Adipocyte (in vitro differentiated cells): ENCODE measurements around the gene HMGN4.

ENCODE experiments used
- DNase-seq: peaks from one replicate; pipeline ENCODE4 v3.0.0-alpha.2; 2015; ENCODE audit warnings: low read depth
- H3K27me3 ChIP-seq: replicated peaks from 2 replicates; pipeline ENCODE4 v1.7.0; 2013; ENCODE audit warnings: mild to moderate bottlenecking, low read length, moderate library complexity; ENCODE audit not compliant: control insufficient read depth, insufficient read depth
- H3K36me3 ChIP-seq: 2 replicates; pipeline ENCODE4 v1.7.0; 2013; ENCODE audit warnings: low read length, mild to moderate bottlenecking, moderate library complexity; ENCODE audit not compliant: control insufficient read depth, insufficient read depth, severe bottlenecking
- H3K4me1 ChIP-seq: 2 replicates; pipeline ENCODE4 v1.7.0; 2013; ENCODE audit warnings: mild to moderate bottlenecking, low read length, moderate library complexity; ENCODE audit not compliant: control insufficient read depth, insufficient read depth
- H3K4me3 ChIP-seq: 2 replicates; pipeline ENCODE4 v1.7.0; 2013; ENCODE audit warnings: mild to moderate bottlenecking, low read length, moderate library complexity
- H3K9ac ChIP-seq: 2 replicates; pipeline ENCODE4 v1.7.0; 2013; ENCODE audit warnings: mild to moderate bottlenecking, low read length, moderate library complexity
- H3K9me3 ChIP-seq: 2 replicates; pipeline ENCODE4 v1.7.0; 2013; ENCODE audit warnings: mild to moderate bottlenecking, low read length, moderate library complexity; ENCODE audit not compliant: control insufficient read depth

The HMGN4 gene

DNA sequence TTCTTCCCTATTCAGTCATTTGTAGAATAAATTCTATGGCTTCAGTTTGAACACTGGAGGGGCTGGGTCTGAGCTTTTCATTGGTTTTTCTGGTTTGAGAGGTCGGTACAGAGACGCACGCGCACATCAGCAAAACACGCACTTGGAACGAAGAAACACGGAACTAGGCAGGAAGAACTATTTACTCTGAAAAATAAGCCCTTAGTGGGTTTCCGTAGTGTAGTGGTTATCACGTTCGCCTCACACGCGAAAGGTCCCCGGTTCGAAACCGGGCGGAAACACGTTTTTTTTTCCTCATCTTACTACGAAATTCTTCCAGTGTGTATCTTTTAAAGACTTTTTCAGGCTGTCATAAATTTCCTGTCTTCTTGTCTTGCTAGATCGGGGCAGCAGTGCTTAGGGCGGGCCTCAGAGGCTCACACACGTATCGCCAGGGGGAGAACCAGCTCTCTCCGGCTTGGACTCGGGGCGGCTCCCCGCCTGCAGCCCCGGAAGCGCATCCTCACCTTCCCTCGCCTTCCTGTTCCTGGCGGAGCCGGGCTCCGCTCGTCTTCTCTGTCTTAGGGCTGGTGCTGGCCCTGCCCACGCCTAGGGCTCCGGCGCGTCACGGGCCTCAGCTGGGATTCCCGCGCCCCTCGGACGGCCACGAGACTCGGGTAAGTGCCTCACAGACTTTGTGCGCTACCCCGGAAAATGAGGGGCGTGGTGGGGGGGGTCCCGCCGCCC lies at the start of gene HMGN4:
Gene HMGN4 (plus strand): TSS at position 521 of the 726 bp plus-strand sequence. CDS start 6,841 bp downstream, outside the sequence.
- peaks cover 25% of the 10 kb centered on the region for H3K4me1 ChIP-seq
- peak within 1 kb of the TSS; percentile 90 for H3K4me3 ChIP-seq
- peak; percentile 93 for DNase-seq
- peak within 1 kb of the TSS; percentile 96 for H3K9ac ChIP-seq
- no peaks in the 10 kb centered on the region for H3K27me3 ChIP-seq
- no peaks in the 10 kb centered on the region for H3K9me3 ChIP-seq
- peaks cover 4% of the 10 kb centered on the region for H3K36me3 ChIP-seq

DNA sequence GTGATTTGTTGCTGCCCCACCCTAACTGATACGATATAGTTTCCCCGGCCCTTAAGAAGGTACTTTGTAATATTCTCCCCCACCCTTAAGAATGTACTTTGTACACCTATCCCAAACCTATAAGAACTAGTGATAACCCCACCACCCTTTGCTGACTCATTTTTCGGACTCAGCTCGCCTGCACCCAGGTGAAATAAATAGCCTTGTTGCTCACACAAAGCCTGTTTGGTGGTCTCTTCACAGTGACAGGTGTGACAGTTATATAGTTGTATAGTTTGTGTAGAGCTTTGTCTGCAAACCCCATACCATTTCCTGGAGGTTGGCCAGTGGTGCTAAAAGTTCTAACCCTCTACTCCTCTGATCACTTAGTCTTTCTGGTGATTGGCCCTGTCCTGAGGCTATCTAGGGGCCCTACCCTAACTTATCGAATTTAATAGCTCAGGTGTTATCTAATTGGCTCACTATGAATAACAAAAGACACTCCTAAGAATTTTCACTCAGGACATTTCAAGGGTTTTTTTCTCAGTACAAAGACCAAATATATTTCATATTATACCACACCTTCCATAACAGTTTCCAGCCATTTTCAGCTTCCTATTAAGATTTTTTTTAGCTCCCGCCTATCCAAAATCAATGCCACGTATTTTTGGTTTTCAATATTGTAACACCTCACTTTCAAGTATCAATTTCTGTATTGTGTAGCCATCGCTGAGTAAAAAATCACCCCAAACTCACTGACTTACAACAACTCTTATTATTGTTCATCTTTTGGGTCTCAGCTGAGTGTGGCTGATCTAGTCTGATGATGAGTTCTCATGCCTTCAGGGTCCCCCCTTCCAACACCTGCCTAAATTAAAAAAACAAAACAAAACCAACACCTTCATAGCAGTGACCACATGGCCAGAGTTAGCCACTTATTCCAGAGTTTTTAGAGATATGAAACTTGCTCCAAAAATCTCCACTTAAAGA lies 47.9 kb upstream of the HMGN4 start:
- no peak overlapping the region for H3K4me3 ChIP-seq

DNA sequence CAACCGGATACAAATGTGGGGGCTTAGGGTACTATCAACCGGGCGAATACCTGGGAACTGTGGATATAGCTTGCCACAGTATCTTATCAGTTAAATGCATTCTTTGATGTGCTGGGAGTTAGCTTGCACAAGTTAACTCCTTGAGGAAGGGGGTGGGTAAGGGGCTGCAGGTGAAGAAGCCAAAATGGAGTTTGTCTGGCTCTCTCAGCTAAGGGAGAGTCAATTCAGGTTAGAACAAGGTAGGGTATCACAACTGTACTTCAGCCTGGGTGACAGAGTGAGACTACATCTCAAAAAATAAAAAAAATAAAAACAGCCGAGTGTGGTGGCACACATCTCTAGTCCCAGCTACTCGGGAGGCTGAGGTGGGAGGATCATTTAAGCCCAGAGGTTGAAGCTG lies 46.6 kb upstream of the HMGN4 start:
- Histone ChIP-seq H3K36me3 (no peaks in the 10 kb centered on the region), H3K9me3 (no peaks in the 10 kb centered on the region), H3K4me3 (no peak overlapping the region), H3K4me1 (no peaks in the 10 kb centered on the region), H3K9ac (no peak overlapping the region), H3K27me3 (no peaks in the 10 kb centered on the region)
- DNase-seq = no peak

More for the DNA sequence above, 47.9 kb upstream of the HMGN4 start:
- no peaks in the 10 kb centered on the region for H3K9me3 ChIP-seq
- H3K9ac ChIP-seq = no peak overlapping the region
- no peak for DNase-seq
- H3K27me3 ChIP-seq = no peaks in the 10 kb centered on the region
- H3K36me3 ChIP-seq = no peaks in the 10 kb centered on the region
- no peaks in the 10 kb centered on the region for H3K4me1 ChIP-seq

- Histone ChIP-seq H3K36me3 (no peaks in the 10 kb centered on the region), H3K9me3 (no peaks in the 10 kb centered on the region), H3K4me1 (no peaks in the 10 kb centered on the region), H3K9ac (no peak overlapping the region), H3K4me3 (no peak overlapping the region), H3K27me3 (no peaks in the 10 kb centered on the region)
- DNase-seq = no peak
Measured at GRCh38 chr6:26493258-26493657, 44.9 kb upstream of the HMGN4 start.

DNA sequence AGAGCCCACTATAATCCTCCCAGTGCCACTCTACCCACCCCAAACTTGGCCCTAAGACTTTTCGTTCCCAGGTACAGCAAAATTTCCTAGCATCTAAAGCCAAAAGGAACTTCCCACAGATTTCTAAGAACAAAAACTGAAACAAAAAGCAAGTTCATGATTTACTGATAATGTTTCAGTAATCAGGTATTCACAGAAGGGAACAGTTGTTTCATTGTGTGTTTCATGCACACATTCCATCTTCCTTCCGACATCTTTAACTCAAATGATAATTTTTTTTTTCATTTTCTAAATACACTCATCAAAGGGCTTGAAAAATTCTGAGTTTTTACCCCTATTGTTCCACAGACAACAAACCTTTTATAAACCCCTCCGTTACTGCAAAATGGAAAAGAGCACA lies 44.0 kb upstream of the HMGN4 start:
- H3K4me3 ChIP-seq = no peak overlapping the region
- no peaks in the 10 kb centered on the region for H3K36me3 ChIP-seq
- no peak overlapping the region for H3K9ac ChIP-seq

DNA sequence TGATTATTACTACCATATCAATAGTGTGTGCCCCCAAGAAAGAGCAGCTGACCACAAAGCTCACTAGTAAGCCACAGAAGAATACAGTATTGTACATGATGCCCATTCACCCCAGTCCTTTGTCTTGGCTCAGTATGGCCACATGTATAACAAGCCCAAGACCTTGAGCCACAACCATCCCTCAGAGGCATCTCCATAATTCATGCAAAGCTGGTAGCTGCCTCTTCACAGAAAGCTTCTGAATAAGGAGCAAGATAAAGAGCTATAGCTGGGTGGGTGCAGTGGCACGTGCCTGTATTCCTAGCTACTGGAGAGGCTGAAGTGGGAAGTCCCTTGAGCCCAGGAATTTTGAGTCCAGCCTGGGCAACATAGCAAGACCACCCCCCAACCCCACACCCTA lies 42.9 kb upstream of the HMGN4 start:
- Histone ChIP-seq H3K9me3 (no peaks in the 10 kb centered on the region), H3K9ac (no peak overlapping the region), H3K27me3 (no peaks in the 10 kb centered on the region), H3K4me3 (no peak overlapping the region), H3K36me3 (no peaks in the 10 kb centered on the region), H3K4me1 (no peaks in the 10 kb centered on the region)
- DNase-seq = no peak

More for the DNA sequence above, 44.0 kb upstream of the HMGN4 start:
- no peaks in the 10 kb centered on the region for H3K9me3 ChIP-seq
- no peaks in the 10 kb centered on the region for H3K4me1 ChIP-seq
- DNase-seq = no peak
- H3K27me3 ChIP-seq = no peaks in the 10 kb centered on the region

DNA sequence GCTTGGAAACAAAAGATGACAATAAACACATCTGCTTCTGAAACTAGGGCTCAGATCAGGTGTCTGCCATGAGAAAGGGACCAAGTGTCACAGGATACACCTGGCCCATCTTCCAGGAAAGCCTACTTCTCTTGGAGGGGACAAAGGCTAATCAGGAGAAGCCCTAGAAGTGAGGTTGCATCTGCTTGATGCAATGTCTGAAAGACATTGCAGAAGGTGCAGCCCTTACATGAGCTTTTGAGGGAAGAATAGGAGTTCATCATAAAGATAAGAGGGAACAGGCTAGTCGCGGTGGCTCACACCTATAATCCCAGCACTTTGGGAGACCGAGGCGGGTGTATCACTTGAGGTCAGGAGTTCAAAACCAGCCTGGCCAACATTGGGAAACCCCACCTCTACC lies 40.6 kb upstream of the HMGN4 start:
- H3K4me3 ChIP-seq = no peak overlapping the region
- no peaks in the 10 kb centered on the region for H3K9me3 ChIP-seq

GRCh38 chr6:26500102-26500501 lies 38.1 kb upstream of the HMGN4 start, which contains the start of gene BTN1A1:
Gene BTN1A1, plus strand, starts transcription at chr6:26500303. Its CDS starts 984 bp downstream, at chr6:26501287.
- no peak within 1 kb of the TSS for H3K9ac ChIP-seq
- no peak within 1 kb of the TSS for H3K4me3 ChIP-seq
- H3K27me3 ChIP-seq = peaks cover 23% of the 10 kb centered on the region
- no peaks in the 10 kb centered on the region for H3K9me3 ChIP-seq
- H3K4me1 ChIP-seq = peaks cover 5% of the 10 kb centered on the region
- no peak for DNase-seq
- no peaks in the 10 kb centered on the region for H3K36me3 ChIP-seq

More for the DNA sequence above, 40.6 kb upstream of the HMGN4 start:
- Histone ChIP-seq H3K27me3 (peaks cover 18% of the 10 kb centered on the region), H3K4me1 (peaks cover 5% of the 10 kb centered on the region), H3K9ac (no peak overlapping the region), H3K36me3 (no peaks in the 10 kb centered on the region)
- no peak for DNase-seq

DNA sequence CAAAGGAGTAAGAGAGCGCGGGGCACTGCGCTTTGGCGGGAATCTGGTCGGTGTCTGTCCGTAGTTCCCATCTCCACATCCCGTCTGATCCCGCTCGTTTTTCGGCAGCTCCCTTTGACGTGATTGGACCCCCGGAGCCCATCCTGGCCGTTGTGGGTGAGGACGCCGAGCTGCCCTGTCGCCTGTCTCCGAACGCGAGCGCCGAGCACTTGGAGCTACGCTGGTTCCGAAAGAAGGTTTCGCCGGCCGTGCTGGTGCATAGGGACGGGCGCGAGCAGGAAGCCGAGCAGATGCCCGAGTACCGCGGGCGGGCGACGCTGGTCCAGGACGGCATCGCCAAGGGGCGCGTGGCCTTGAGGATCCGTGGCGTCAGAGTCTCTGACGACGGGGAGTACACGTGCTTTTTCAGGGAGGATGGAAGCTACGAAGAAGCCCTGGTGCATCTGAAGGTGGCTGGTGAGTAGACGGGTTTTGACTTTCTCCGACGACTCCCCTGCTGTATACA lies 36.6 kb upstream of the HMGN4 start:
- Histone ChIP-seq H3K9ac (no peak overlapping the region), H3K4me1 (peaks cover 5% of the 10 kb centered on the region), H3K9me3 (no peaks in the 10 kb centered on the region), H3K36me3 (no peaks in the 10 kb centered on the region), H3K27me3 (peaks cover 26% of the 10 kb centered on the region), H3K4me3 (peak overlapping the region; percentile 72)
- peak; percentile 36 for DNase-seq

DNA sequence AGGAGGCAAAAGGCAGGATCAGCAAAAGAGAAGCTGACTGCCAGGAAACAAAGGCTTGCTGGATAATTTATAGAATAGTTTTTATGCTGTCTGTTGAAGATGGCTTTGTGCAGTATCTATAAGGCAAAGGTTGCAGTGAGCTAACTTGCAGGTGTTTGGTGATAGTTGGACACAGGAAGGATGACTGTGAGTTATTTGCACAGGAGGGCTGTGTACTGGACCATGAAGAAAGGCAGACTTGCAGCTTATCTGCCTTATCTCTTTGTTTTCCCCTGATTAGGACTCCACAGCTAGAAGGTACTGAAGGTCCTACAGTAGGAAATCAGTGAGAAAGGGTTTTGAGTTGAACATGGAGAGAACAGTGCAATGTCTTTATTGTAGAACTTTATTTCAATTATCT lies 36.0 kb upstream of the HMGN4 start:
- no peaks in the 10 kb centered on the region for H3K9me3 ChIP-seq
- DNase-seq = no peak
- H3K27me3 ChIP-seq = peaks cover 26% of the 10 kb centered on the region
- no peaks in the 10 kb centered on the region for H3K36me3 ChIP-seq
- peaks cover 5% of the 10 kb centered on the region for H3K4me1 ChIP-seq
- H3K9ac ChIP-seq = no peak overlapping the region
- no peak overlapping the region for H3K4me3 ChIP-seq

DNA sequence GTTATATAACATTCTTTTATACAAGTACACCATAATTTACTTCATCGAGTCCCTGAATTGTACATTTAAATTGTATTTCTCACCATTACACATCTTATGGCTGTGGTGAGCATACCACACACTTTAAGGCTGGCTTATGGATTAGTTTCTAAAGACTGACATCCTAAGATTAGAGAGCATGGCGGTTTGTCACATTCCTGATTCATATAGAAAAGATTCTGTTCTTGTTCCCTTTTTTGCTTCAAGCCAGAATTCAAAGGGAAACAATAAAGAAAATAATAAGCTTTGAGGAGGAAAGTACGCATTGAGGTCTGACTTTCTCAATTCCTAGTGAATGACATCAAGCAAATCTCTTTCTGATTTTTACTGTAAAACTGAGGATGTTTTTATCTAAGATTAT lies 35.5 kb upstream of the HMGN4 start:
- H3K9ac ChIP-seq = no peak overlapping the region
- no peak for DNase-seq
- peaks cover 26% of the 10 kb centered on the region for H3K27me3 ChIP-seq
- H3K4me3 ChIP-seq = no peak overlapping the region
- H3K36me3 ChIP-seq = no peaks in the 10 kb centered on the region
- H3K9me3 ChIP-seq = no peaks in the 10 kb centered on the region
- H3K4me1 ChIP-seq = peaks cover 5% of the 10 kb centered on the region
